Astrocyte of the spinal cord (primary cell): ENCODE measurements around the gene LCE1E.
A peak's percentile ranks its signal among the peaks of the same experiment; 100 is the strongest.

Experiments
- DNase-seq: peaks from one replicate; pipeline ENCODE4 v3.0.0; 2011; ENCODE audit warnings: low read depth, low spot score
- H3K4me3 ChIP-seq: 2 replicates; pipeline ENCODE4 v1.5.1; 2011; ENCODE audit warnings: low read depth, mild to moderate bottlenecking, low read length, moderate library complexity
- CTCF ChIP-seq: IDR thresholded peaks from 2 replicates; pipeline ENCODE4 v1.5.1; 2012; ENCODE audit warnings: low read depth, mild to moderate bottlenecking, low read length, inconsistent platforms
- in situ Hi-C: cut with HindIII; loops from 2 replicates; pipeline ENCODE4 v1.10.0; 2017; ENCODE audit warnings: low sequenced_read_pairs

The LCE1E gene, protein sequence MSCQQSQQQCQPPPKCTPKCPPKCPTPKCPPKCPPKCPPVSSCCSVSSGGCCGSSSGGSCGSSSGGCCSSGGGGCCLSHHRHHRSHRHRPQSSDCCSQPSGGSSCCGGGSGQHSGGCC

GRCh38 chr1:152786077-152786476 lies at the start of gene LCE1E:
LCE1E (plus strand) TSS chr1:152786257; CDS start chr1:152787300, 1,043 bp downstream.
- H3K4me3 ChIP-seq, result no peak within 1 kb of the TSS
- TF ChIP-seq CTCF, result no peak
- in situ Hi-C loops, result no loop called here
- DNase-seq, result no peak

DNA sequence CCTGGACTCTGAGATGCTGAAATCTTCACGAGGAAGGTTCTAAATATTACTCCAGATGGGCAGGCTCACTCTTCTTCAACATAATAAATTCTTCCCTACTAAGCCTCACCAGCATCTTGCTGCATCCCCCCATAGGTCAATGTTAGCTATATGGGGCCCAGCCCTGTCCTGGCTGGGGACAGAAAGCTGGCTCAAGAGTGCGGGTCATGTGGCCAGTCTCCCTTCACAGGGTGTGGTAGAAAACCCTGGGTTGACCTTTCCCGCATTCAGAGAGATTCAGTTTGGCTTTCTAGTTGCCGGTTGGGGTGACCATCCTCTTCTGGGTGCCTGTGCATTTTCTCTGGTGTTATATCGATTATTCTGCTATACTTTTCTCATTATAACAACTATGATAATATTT lies 48.1 kb upstream of the LCE1E start:
- no peak for TF ChIP-seq CTCF
- no peak overlapping the region for H3K4me3 ChIP-seq
- in situ Hi-C loops, result no loop called here
- DNase-seq, result no peak

DNA sequence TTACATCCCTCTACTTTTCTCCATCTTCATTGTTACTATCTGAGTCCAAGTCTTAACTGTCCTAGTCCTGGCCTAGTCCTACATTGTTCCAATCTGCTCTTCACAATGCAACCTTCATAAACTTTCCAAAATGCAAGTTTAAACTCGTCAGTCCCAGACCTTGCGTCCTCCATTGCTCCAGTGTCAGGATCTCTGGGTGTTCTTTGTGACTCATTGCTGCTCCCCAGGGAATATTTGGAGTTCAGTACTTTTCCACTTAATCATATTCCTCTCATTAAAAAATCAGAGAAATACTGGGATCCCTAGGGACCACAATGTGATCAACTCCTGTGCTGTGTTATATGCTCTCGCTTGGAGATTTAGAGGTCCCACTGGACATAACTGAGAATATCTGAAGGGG lies 46.2 kb upstream of the LCE1E start:
- no peak overlapping the region for H3K4me3 ChIP-seq
- in situ Hi-C loops, result no loop called here
- no peak for DNase-seq
- TF ChIP-seq CTCF, result no peak

DNA sequence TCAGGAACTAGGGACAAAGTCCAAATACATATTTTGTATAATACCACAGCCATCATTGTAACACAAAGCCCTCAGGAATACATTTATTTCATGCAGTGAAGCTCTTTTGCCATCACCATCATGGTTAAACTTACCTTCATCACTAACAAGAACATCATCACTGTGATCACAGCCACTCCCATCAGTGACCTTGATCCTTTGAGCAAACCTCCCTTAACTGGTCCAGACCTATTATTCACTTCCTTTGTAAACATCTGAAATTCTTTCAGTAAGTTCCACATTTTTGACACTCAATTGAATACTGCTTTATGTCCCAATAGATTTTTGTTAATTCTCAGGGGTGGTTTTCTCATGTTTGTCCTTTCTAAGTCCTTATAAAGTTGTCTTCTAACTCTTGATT lies 44.4 kb upstream of the LCE1E start:
- in situ Hi-C loops, result no loop called here
- TF ChIP-seq CTCF, result no peak
- no peak overlapping the region for H3K4me3 ChIP-seq
- no peak for DNase-seq

GRCh38 chr1:152743371-152744145 lies 42.5 kb upstream of the LCE1E start:
- in situ Hi-C loops, result no loop called here
- TF ChIP-seq CTCF, result no peak
- no peak overlapping the region for H3K4me3 ChIP-seq
- no peak for DNase-seq

- no peak overlapping the region for H3K4me3 ChIP-seq
- DNase-seq, result peak; percentile 24
- in situ Hi-C loops, result no loop called here
- no peak for TF ChIP-seq CTCF
Observed at GRCh38 chr1:152745289-152745704, 40.8 kb upstream of the LCE1E start.
